ENCODE data around the gene YARS1.
A peak's percentile ranks its signal among the peaks of the same experiment; 100 is the strongest.

The YARS1 gene

GRCh38 chr1:32817159-32817814, at the start of gene YARS1, which contains the start of gene S100PBP:
Gene YARS1, minus strand, starts transcription at chr1:32817358. Its CDS starts 114 bp downstream, at chr1:32817244.
Gene S100PBP, plus strand, starts transcription at chr1:32817653. Its CDS starts 8,447 bp downstream, at chr1:32826100.
- DNase-seq (ENCODE audit: low spot score): peak; percentile 97

DNA sequence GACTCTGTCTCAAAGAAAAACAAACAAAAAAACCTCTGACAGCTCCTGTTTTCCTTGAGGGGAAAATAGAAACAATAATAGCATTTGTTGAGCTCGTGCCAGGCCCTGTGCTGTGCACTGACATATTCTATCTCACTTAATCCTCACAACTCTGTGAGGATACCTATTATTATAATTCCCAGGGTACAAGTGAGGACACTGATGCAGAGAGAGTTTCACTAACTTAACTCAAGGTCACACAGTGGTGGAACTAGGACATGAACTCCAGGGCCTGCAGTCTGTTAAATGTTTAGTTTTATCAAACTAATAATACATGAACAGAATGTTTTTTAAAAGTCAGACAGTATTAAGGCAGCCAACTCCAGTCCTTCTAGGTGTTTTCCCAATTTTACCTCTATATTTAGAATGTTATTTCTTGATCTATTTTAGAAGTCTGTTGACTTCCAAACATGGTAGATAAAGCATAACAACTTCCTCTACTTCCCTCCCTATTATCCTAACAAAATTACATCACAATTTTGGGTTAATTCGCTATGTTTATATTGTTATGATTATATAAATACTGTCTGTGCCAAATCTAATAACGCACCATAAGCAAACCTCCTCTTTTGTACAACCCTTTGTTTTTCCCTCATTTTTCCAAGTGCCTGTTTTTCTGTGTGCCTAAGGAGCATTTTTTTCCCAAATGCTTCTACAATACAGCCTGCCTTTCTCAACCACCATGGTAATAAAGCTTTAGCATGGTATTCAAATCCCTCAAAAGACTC, 48.7 kb upstream of the YARS1 start:
- no peak for DNase-seq (ENCODE audit: low spot score)

DNA sequence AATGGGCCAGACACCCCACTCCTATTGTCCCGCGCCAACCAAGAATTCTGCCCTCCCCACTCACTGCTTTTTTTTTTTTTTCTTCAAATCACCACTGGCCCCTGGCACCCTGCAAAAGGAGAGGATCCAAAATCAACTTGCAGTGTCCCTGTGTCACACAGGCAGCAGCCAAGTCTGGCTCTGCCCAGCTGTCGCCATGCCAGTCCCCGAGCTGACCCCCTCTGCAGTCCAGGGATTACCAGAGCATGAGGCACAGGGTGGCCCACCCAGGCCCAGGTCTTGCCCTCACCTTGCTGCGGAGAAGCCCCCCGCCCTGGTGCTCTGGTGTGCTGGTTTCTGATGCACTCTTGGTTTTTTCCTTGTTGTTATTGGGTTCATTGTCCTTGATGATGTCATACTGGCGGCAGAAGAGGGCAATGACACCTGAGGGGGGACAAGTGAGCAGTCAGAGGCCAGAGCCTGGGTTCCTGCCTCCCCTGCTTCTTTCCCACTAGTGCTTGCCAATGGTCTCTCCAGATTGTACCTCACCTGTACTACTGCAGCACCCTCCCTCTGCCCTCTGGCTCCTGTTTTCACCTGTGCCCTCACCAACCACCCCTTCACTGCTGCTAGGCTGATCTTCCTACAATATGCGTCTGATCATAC, 47.3 kb upstream of the YARS1 start:
- no peak for DNase-seq (ENCODE audit: low spot score)

GRCh38 chr1:32863881-32864245, 46.7 kb upstream of the YARS1 start:
- no peak for DNase-seq (ENCODE audit: low spot score)

GRCh38 chr1:32863218-32863880, 46.2 kb upstream of the YARS1 start:
- DNase-seq (ENCODE audit: low spot score): no peak

DNA sequence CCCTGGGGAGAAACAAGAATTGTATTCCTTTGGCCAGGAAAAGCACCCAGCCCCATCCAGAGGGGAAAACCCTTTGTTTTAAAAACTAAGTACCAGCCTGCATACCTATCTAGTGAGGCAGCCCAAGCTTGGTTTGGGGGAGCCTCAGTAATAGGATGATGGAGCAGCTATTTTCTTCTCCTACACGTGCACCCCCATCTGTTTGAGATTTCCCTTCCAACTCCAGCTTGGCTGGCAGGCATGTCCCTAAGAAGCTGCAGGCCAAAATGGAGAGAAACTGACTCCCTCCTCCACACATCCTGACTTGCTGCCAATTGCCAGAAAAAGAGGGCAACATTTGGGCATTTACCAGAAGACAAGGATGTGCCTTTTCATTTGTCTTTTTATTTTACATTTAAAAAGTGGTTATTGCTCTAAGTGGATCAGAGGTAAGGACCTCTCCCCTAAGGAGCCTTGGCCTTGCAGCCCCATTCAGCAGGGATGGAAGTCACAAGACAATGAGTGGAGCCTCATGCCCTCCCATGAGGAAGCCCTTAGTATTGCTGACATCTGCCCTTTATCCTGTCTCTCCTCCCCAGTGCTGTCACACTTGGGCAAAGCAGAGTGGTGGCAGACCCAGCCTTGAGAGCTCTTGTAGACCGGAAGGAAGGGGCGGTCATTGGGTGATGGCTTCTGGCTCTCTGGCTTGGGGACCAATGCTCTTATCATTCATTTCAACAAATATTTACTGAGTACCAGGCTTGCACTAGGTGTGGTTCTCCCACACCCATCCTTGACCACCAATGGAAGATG, 44.9 kb upstream of the YARS1 start:
- DNase-seq (ENCODE audit: low spot score): no peak

DNA sequence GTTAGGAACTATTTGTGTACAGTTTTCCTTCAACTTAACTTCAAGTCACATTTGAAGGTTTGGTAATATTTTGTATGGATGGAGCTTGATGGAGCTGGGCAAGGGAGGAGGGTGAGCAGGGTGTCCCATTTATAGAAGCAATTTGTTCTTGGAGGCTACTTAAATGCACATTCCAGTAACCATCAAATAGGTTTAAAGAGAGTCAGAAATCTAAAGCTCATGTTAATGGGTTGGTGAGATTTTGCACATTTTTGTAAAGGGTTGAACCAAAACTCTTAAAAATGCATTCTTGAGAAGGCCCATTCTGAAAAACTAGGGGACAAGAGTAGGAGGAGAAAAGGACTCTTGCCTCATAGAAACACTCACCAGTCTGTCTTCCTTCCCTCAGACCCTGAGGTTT, 43.4 kb upstream of the YARS1 start:
- no peak for DNase-seq (ENCODE audit: low spot score)

GRCh38 chr1:32859915-32860314, 42.8 kb upstream of the YARS1 start:
- DNase-seq (ENCODE audit: low spot score): no peak

GRCh38 chr1:32858791-32859190, 41.6 kb upstream of the YARS1 start:
- no peak for DNase-seq (ENCODE audit: low spot score)

- DNase-seq (ENCODE audit: low spot score): no peak
Observed at GRCh38 chr1:32858136-32858535, 41.0 kb upstream of the YARS1 start.

DNA sequence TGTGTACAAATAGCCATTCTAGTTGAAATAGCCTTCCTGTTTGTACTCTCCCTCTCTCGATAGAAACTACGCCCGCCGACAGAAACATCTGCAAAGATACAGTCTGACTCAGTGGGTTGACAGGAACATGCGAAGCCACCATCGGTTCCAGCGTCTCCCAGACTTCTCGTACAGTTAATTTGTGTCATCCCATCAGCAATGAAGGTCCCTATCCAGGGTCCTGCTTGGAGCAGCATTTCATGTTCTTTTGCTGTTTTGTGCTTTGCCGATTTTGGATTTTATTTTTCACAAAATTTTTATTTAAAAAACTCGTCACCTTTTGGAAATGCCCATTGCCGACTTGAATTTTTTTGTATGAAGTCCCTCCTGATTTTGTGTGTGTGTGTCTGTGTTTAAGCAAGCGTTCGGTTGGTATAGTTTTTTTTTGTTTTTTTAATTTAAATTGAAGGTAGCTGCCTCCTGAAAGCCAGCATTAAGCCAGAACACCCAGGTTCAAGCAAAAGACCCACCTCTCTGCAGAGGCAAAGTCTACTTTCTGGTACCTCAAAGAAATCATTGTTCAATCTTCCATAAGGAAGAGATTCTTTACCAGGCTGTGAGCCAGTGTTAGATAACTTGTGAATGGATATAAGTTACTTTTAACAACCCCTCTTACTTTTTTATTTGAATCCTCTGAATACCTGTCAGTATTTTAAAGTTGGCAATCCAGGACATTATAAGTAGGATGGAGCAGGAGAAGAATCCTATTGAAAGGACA, 38.9 kb upstream of the YARS1 start:
- DNase-seq (ENCODE audit: low spot score): no peak

GRCh38 chr1:32848354-32849063, 31.4 kb upstream of the YARS1 start:
- DNase-seq (ENCODE audit: low spot score): no peak

DNA sequence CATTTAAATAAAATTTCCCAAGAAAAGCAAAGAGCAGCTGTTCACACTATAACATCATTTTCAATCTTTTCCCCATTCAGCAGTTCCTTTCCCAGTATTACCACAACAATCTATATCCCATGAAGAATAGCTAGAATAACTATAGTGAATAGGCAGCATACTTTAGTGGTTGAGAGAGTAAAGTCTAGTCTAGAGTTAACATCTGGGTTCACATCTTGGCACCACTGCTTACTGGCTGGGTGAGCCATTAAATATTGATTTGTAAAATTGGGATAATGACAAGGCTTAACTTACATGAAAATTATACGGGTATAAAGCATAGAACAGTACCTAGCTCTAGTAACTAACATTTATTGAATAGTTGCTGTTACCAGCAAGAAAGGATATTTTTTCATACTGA, 14.7 kb upstream of the YARS1 start:
- DNase-seq (ENCODE audit: low spot score): no peak

DNA sequence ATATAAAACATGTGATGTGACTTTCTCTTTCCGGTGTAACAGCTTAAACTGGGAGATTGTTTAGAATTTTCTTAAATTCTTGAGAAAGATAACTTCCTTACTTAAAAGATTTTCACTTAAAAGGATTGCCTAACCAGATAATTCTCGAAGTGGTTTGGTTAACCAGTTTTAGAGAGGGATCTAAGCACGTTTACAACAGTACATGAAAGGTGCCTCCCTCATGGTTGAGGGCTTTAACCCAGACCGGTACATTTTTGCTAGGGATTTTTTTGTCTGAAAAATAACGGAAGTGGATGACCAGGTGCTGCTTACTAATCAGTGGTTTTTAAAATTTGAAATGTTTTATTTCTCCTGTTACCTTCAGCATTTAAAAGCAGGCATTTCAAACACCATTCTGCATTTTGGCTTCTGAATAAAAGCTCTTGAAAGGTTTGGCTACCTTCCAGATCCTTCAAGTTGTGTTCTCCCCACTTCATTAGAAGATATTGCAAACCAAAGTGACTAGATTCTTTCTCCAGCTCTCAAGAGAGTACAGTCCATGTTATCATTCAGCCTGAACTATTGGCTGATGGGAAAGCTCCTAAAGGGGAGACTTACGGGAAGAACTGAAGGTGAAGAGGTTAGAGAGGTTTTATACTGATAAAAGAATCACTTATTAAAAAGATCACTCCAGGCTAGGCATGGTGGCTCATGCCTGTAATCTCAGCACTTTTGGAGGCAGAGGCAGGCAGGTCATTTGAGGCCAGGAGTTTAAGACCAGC, 13.1 kb upstream of the YARS1 start:
- DNase-seq (ENCODE audit: low spot score): no peak

DNA sequence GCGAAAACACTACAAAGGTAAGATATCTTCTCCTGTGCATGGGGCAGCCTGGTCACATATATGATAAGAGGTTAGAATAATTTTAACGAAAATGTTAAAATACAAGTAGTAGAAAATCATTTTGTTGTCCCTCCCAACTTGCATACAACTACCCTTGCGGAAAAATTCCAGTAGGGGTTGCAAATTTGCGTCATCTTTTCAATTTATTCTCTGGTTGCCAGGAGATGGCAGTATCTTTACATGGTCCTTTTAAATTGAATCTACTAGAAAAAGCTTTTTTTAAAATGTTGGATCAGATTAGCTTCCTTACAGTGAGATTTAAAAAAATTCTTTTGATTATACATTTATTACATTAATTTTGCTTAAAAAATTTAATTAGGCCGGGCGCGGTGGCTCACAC, 11.2 kb upstream of the YARS1 start:
- peak; percentile 45 for DNase-seq (ENCODE audit: low spot score)

DNA sequence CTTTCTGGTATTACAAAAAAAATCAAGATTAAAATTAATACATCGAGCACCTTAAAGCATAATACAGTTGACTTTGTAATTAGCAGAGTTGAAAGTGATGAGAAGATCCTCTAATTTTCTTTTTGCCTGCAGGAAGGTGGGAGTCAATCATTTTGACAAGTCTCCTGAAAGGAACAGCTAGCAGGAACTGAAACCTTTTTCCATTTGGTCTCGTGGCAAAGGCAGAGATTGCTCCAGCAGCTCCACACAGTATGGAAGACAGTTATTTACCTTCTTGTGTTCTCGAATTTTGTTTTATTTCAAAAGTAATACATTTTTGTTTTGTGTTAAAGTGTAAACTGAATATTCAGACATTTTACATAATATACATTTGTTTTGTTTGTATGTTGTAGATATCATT, 8.0 kb upstream of the YARS1 start:
- DNase-seq (ENCODE audit: low spot score): no peak

DNA sequence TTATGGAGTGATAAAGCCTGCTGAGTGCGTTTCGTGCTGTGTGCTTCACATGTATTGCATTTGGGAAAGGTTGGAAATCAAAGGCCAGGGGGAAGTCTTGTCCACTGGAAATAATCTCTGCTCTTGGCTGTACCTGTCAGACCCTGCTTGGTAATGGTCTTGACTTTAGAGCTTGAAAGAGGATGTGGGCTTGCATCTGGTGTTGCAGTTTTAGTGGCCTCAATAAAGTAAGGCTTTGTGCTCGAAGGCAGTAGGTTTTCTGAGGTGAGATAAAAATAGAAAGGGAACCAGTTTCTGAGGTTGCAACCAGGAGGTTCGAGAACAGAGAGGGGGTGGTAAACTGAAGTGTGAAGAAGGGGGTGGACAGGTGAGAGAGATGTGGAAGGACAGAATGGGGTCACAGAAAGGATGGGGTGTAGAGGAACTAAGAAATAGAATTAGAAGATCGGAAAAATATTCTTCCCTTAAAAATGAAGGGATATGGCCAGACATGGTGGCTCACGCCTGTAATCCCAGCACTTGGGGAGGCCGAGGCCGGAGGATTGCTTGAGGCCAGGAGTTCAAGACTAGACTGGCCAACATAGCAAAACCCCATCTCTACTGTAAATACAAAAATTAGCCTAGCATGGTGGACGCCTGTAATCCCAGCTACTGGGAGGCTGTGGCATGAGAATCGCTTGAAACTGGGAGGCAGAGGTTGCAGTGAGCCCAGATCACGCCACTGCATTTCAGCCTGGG, 1.8 kb upstream of the YARS1 start:
- no peak for DNase-seq (ENCODE audit: low spot score)

DNA sequence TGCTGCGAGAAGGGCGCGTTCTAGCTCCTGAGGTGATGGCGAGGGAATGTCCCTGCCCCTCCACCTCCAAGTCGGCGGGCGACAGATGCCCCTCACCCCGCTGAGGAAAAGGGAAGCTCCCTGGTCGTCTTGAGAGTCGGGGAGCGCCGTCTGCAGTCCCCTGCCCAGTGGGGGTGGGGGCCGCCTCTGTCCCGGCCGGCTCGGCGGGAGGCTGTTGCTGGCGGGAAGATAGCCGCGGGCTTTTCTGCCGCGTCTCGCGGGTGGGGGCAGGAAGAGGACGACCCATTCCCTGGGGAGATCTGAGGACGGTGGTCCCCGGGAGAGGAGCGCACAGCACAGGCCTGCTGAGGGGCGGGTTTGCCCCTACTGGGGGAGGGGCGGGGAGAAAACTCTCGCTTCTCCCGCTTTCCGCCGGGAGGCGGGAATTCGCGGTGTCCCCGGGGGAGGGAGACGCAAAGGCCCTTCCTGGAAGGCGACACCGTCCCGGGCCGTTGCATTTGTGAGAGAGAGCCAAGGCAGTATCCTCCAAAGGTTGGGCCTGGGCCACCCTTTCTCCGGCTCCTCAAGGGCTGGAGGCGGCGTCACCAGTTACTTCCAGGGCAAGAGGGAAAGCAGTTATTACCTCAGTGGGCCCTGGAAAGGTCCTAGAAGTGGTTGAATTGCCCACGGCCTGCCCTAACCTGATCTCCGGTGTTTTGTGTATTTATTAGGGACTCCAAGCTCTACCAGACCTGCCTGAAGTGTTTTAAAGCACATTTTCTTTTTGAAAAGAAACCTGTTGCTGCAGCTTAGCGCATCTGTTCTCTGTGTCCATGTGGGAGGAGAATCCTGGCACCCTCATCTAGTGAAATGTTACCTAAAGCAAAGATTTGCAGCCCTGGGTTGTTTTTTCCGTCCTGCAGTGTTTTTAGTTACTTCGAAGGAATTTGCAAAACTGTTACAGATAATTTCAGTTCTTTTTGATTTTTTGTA, 943 bp upstream of the YARS1 start:
- DNase-seq (ENCODE audit: low spot score): peak; percentile 75

All from D341Med (cell line).